Tibial nerve (tissue), 4 donors: ENCODE measurements around the gene MEF2D. TPM values are rescaled to one million over a fixed set of nuclear protein-coding genes. Genes with fewer than 3 reads are reported as not detected.
A peak's percentile ranks its signal among the peaks of the same experiment; 100 is the strongest.

Source experiments
- DNase-seq, 2 donors: peaks; one replicate each; pipeline ENCODE4 v3.0.0-alpha.2; 2019; ENCODE audit warnings: low spot score in 2 of 2
- H3K27ac ChIP-seq, 4 donors: fragments of 200-600 bp; sonication (generic) in 3 of 4; one replicate each; pipeline ENCODE4 v1.5.1; 2017 to 2019; ENCODE audit warnings: mild to moderate bottlenecking in 1 of 4
- H3K27me3 ChIP-seq, 2 donors: fragments of 200-600 bp; sonication (generic) in 1 of 2; one replicate each; pipeline versions ENCODE4 v1.5.1 to v1.6.0; 2017 to 2019
- H3K36me3 ChIP-seq, 3 donors: fragments of 200-600 bp; sonication (generic); one replicate each; pipeline ENCODE4 v1.5.1; 2018 to 2019
- H3K4me1 ChIP-seq, 4 donors: fragments of 200-600 bp; sonication (generic) in 3 of 4; one replicate each; pipeline ENCODE4 v1.5.1; 2017 to 2019
- H3K4me3 ChIP-seq, 4 donors: fragments of 200-600 bp; sonication (generic) in 3 of 4; one replicate each; pipeline ENCODE4 v1.5.1; 2017 to 2019; ENCODE audit warnings: mild to moderate bottlenecking in 1 of 4, moderate library complexity in 1 of 4
- H3K9me3 ChIP-seq, 4 donors: fragments of 200-600 bp; sonication (generic) in 3 of 4; one replicate each; pipeline ENCODE4 v1.5.1; 2017 to 2019
- EP300 ChIP-seq, 2 donors: sonication (generic); formaldehyde crosslinking; IDR thresholded peaks; one replicate each; pipeline ENCODE4 v1.6.1; 2017; ENCODE audit warnings: antibody characterized with exemption in 2 of 2, mild to moderate bottlenecking in 1 of 2
- POLR2A ChIP-seq, 2 donors: fragments of 450-650 bp; IDR thresholded peaks; one replicate each; pipeline ENCODE4 v1.6.1; 2017; ENCODE audit warnings: antibody characterized with exemption in 2 of 2, mild to moderate bottlenecking in 2 of 2, moderate library complexity in 2 of 2
- WGBS, 2 donors: methylation state at CpG; one replicate each; pipeline ENCODE4 v1.1.5; 2018; 5-methylcytosine and 5-hydroxymethylcytosine counted together
- total RNA-seq, 4 donors: library from RNA; depleted of rRNA; stranded (reverse); fragments of >200 nt; gene quantifications; one replicate each; pipeline ENCODE4 v1.1.0, GENCODE V29; 2016
- TF ChIP-seq, protein P1 (sequence below), 5 experiments: fragments of 200-600 bp in 3 of 5; fragments of 450-650 bp in 2 of 5; sonication (generic) in 3 of 5; IDR thresholded peaks; one replicate each; pipeline ENCODE4 v1.5.1; 2016 to 2019; ENCODE audit warnings: antibody characterized with exemption in 5 of 5, mild to moderate bottlenecking in 3 of 5, moderate library complexity in 2 of 5

The MEF2D gene
- total RNA-seq: 10 to 100 TPM; 67.5 to 84.9 (median 70.8) TPM

DNA sequence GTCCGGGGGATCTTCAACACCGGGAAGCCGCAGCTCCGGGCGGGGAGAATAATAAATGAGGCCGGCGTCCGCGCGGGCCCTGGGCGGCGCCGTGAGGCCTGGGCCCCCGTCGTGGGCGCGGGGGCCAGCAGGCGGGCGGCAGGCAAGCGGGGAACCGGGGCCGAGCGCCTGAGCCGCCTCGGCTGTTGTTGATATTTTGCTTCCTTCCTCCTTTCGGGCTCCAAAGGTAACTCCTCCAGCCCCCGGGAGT lies at the start of gene MEF2D:
Gene MEF2D (minus strand): TSS at position 233 of the 250 bp plus-strand sequence. CDS start 17,483 bp downstream, outside the sequence.
- Histone ChIP-seq H3K4me1 (peaks cover 0 to 74% (median 61%) of the 10 kb centered on the region in 4 donors), H3K4me3 (peak within 1 kb of the TSS; percentile 86 to 99 (median 92)), H3K36me3 (no peaks in the 10 kb centered on the region), H3K9me3 (no peaks in the 10 kb centered on the region), H3K27ac (peak within 1 kb of the TSS; percentile 98 to 100 (median 99)), H3K27me3 (no peaks in the 10 kb centered on the region)
- WGBS, 2 donors: 0 to 1% methylated on average over 20 to 23 of the region's 27 CpGs
- DNase-seq: no peak
- TF ChIP-seq, protein P1, sequence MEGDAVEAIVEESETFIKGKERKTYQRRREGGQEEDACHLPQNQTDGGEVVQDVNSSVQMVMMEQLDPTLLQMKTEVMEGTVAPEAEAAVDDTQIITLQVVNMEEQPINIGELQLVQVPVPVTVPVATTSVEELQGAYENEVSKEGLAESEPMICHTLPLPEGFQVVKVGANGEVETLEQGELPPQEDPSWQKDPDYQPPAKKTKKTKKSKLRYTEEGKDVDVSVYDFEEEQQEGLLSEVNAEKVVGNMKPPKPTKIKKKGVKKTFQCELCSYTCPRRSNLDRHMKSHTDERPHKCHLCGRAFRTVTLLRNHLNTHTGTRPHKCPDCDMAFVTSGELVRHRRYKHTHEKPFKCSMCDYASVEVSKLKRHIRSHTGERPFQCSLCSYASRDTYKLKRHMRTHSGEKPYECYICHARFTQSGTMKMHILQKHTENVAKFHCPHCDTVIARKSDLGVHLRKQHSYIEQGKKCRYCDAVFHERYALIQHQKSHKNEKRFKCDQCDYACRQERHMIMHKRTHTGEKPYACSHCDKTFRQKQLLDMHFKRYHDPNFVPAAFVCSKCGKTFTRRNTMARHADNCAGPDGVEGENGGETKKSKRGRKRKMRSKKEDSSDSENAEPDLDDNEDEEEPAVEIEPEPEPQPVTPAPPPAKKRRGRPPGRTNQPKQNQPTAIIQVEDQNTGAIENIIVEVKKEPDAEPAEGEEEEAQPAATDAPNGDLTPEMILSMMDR (IDR thresholded peaks at IDR 0.05): no peak
- TF ChIP-seq POLR2A (IDR thresholded peaks at IDR 0.05) (peak; percentile 82 to 93), EP300 (IDR thresholded peaks at IDR 0.05) (no peak)

DNA sequence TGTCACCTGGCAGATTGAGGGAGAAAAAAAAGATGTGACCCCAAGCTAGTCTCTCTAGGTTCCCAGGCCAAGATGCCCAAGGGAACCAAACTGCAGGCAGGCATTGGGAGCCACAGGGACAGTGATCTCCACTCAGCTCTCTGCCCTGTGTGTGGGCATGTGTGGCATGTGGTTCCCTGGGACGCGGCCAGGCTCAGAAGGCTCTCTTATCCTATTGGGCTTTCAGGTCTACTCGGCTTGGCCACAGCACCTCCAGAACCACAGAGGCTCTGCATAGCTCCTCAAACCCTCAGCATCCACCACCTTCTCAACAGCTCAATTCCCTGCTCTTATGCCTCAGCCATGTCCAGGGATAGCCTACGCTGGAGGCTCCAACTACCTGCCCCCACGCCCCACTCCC lies 49.8 kb upstream of the MEF2D start:
- 75 to 90% methylated on average over 5 of the region's 5 CpGs for WGBS, 2 donors
- Histone ChIP-seq H3K9me3 (no peaks in the 10 kb centered on the region), H3K4me3 (no peak overlapping the region), H3K27ac (no peak overlapping the region), H3K36me3 (no peaks in the 10 kb centered on the region), H3K27me3 (no peaks in the 10 kb centered on the region), H3K4me1 (no peaks in the 10 kb centered on the region)
- DNase-seq: no peak
- TF ChIP-seq EP300 (IDR thresholded peaks at IDR 0.05): no peak
- TF ChIP-seq POLR2A (IDR thresholded peaks at IDR 0.05): no peak
- TF ChIP-seq, protein P1 (IDR thresholded peaks at IDR 0.05): no peak

DNA sequence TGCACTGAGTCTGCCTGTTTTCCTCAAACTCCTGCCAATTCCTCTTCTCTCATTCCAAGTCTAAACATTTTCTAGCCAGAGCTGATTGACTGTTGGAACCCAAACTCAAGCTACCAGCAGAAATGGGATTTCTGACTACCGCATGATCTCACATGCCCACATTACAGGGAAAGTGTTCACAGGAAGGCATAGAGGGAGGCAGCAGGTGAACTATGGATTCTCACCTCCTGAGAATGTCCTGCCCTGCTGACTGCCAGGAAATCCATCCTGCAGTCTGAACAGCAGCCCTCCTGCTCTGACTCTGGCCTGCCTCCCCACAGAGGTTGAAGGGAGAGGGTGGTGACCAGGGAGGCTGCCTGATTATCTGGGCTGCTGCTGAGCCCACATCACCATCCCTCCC lies 49.3 kb upstream of the MEF2D start:
- Histone ChIP-seq H3K9me3 (no peaks in the 10 kb centered on the region), H3K27me3 (no peaks in the 10 kb centered on the region), H3K4me1 (no peaks in the 10 kb centered on the region), H3K36me3 (no peaks in the 10 kb centered on the region), H3K27ac (no peak overlapping the region), H3K4me3 (no peak overlapping the region)
- no peak for DNase-seq
- WGBS, 2 donors: 90 to 100% methylated on average over 1 of the region's 1 CpG
- TF ChIP-seq, protein P1 (IDR thresholded peaks at IDR 0.05): no peak
- no peak for TF ChIP-seq POLR2A (IDR thresholded peaks at IDR 0.05)
- no peak for TF ChIP-seq EP300 (IDR thresholded peaks at IDR 0.05)

DNA sequence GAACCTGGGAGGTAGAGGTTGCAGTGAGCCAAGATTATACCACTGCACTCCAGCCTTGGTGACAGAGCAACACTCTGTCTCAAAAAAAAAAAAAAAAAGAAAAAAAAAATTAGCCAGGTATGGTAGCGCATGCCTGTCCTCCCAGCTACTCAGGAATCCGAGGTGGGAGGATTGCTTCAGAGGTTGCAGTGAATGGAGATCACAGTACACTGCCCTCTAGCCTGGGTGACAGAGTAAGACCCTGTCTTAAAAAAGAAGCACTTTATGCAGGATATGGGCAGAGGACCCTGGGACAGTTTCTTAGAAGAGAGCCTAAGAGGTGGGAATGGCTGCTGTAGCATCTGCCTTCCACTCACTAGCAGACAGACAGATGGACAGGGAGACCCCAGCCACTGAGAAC lies 48.8 kb upstream of the MEF2D start:
- H3K36me3 ChIP-seq: no peaks in the 10 kb centered on the region
- no peaks in the 10 kb centered on the region for H3K27me3 ChIP-seq
- DNase-seq: no peak
- TF ChIP-seq POLR2A (IDR thresholded peaks at IDR 0.05) (no peak), EP300 (IDR thresholded peaks at IDR 0.05) (no peak)
- TF ChIP-seq, protein P1 (IDR thresholded peaks at IDR 0.05): no peak
- H3K4me3 ChIP-seq: no peak overlapping the region
- no peaks in the 10 kb centered on the region for H3K9me3 ChIP-seq
- WGBS, 2 donors: 67 to 69% methylated on average over 2 of the region's 2 CpGs
- H3K4me1 ChIP-seq: no peaks in the 10 kb centered on the region
- H3K27ac ChIP-seq: no peak overlapping the region

DNA sequence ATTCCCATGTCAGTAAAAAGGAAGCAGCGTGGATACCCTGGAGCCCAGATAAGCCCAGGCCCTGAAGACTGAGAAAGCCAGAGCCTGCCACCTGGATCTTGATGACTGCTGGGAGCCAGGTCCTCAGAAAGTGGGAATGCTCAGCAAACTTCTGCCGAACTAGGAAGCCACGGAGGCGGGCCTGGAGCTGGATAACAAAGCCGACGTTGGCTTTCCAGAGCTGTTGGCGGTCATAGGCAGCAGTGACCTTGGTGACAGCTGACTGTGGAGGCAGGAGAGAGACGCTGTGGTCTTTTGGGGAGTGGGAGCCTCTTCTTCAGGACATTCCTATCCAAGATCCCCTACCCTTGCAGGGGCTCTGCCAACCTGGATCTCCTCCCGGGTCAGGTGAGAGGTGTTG lies 47.4 kb upstream of the MEF2D start:
- H3K27ac ChIP-seq: no peak overlapping the region
- no peak for TF ChIP-seq POLR2A (IDR thresholded peaks at IDR 0.05)
- no peak for TF ChIP-seq EP300 (IDR thresholded peaks at IDR 0.05)
- TF ChIP-seq, protein P1 (IDR thresholded peaks at IDR 0.05): no peak
- no peaks in the 10 kb centered on the region for H3K9me3 ChIP-seq
- no peaks in the 10 kb centered on the region for H3K4me1 ChIP-seq
- no peaks in the 10 kb centered on the region for H3K36me3 ChIP-seq
- no peak overlapping the region for H3K4me3 ChIP-seq
- DNase-seq: no peak
- WGBS, 2 donors: 82 to 93% methylated on average over 9 of the region's 9 CpGs
- H3K27me3 ChIP-seq: no peaks in the 10 kb centered on the region
